ENCODE results near the gene HSBP1. TPM values are rescaled to one million over a fixed set of nuclear protein-coding genes. Genes with fewer than 3 reads are reported as not detected.

The HSBP1 gene
- total and polyA plus RNA-seq, 2 of the 8 experiments (the other 6 are each of a cell fraction or from before 2014, with no cell fraction given) = 78.4 to 219 TPM

DNA sequence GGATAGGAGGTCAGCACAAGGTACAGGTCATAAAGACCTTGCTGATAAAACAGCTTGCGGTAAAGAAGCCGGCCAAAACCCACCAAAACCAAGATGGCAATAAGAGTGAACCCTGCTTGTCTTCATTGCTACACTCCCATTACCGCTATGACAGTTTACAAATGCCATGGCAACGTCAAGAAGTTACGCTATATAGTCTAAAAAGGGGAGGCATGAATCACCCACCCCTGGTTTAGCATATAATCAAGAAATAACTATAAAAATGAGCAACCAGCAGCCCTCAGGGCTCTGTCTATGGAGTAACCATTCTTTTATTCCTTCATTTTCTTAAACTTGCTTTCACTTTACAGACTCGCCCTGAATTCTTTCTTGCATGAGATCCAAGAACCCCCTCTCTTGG, 1.0 kb upstream of the HSBP1 start:
- WGBS, 2 experiments (ENCODE audit: extremely low coverage in 1 of 2, insufficient coverage in 1 of 2, insufficient read length in 1 of 2, insufficient replicate concordance in 2 of 2, low coverage in 1 of 2, low lambda C conversion rate in 2 of 2, missing lambda C conversion rate in 1 of 2) = 88% methylated on average over 6 of the region's 6 CpGs; no CpG with 5 or more reads in 1 of the 2 experiments
- Histone ChIP-seq H3K4me2 (ENCODE audit: insufficient read depth in 1 of 2, low read depth in 2 of 2, low read length in 2 of 2) (no peak overlapping the region), H2BK20ac (ENCODE audit: low read length) (no peak overlapping the region), H2AK5ac (ENCODE audit: low read depth, low read length) (no peak overlapping the region), H3K14ac (ENCODE audit: insufficient read length) (no peak overlapping the region), H3K27ac (ENCODE audit: low read depth, low read length) (no peak overlapping the region), H3K4me1 (replicated peaks in 1 of 4; ENCODE audit: control insufficient read depth in 3 of 4, insufficient read depth in 4 of 4, low read length in 3 of 4) (peaks cover 4 to 23% (median 17%) of the 10 kb centered on the region in 4 experiments), H2BK120ac (replicated peaks; ENCODE audit: low read depth, low read length) (no peak overlapping the region), H3K79me2 (ENCODE audit: control insufficient read depth in 1 of 2, insufficient read depth in 2 of 2, low read length in 2 of 2) (peaks cover 6 to 30% of the 10 kb centered on the region in 2 experiments), H3K4ac (replicated peaks; ENCODE audit: insufficient read length, low read depth, low read length) (no peak overlapping the region), H3K79me1 (ENCODE audit: low read depth, low read length) (peaks cover 6% of the 10 kb centered on the region), H4K5ac (ENCODE audit: insufficient read length, low read depth, low read length) (no peak overlapping the region), H4K20me1 (replicated peaks in 1 of 2; ENCODE audit: control insufficient read depth in 1 of 2, insufficient read depth in 2 of 2, low read length in 2 of 2) (peaks cover 0 to 4% of the 10 kb centered on the region in 2 experiments), H3K36me3 (ENCODE audit: control insufficient read depth in 2 of 4, insufficient read depth in 4 of 4, low read length in 3 of 4) (peaks cover 0 to 10% (median 2%) of the 10 kb centered on the region in 4 experiments; a peak in 4 of 8 replicates), H3K9me3 (ENCODE audit: insufficient read depth in 2 of 2, low read depth in 1 of 2, low read length in 1 of 2) (no peaks in the 10 kb centered on the region), H2BK15ac (ENCODE audit: low read length) (no peak overlapping the region), H3K18ac (ENCODE audit: extremely low read depth, low read length) (no peak overlapping the region), H3K4me3 (ENCODE audit: extremely low read depth in 1 of 4, insufficient read depth in 2 of 4, low read depth in 3 of 4, low read length in 4 of 4) (no peak overlapping the region), H3K23me2 (ENCODE audit: low read depth, low read length) (peaks cover 5% of the 10 kb centered on the region), H3K27me3 (replicated peaks in 1 of 4; ENCODE audit: control insufficient read depth in 3 of 4, extremely low read depth in 1 of 4, insufficient read depth in 3 of 4, low read length in 3 of 4) (no peaks in the 10 kb centered on the region; a peak in 1 of 7 replicates), H4K91ac (replicated peaks; ENCODE audit: insufficient read length, low read length) (no peak overlapping the region), H3K56ac (replicated peaks; ENCODE audit: insufficient read length, low read depth, low read length) (no peak overlapping the region), H4K8ac (ENCODE audit: extremely low read depth, insufficient read depth, low read length) (no peak overlapping the region), H2AFZ (ENCODE audit: low read length) (no peak overlapping the region), H3K9ac (replicated peaks in 1 of 4; ENCODE audit: extremely low read depth in 1 of 4, low read depth in 3 of 4, low read length in 3 of 4) (no peak overlapping the region), H2BK5ac (ENCODE audit: low read depth, low read length) (no peak overlapping the region), H2BK12ac (ENCODE audit: low read depth, low read length) (no peak overlapping the region), H3K23ac (ENCODE audit: insufficient read length) (no peak overlapping the region)
- ChIA-PET CTCF (ENCODE audit: partially characterized antibody) (no interaction called here), POLR2A (ENCODE audit: partially characterized antibody) (no interaction called here)
- FAIRE-seq (no peak), DNase-seq (ENCODE audit: low read depth in 1 of 2, low spot score in 2 of 2) (no peak)
- TF ChIP-seq CHD2 (IDR thresholded peaks at IDR 0.05; ENCODE audit: low read length) (no peak), EZH2 (IDR thresholded peaks at IDR 0.05; ENCODE audit: low read depth, low read length, severe bottlenecking) (no peak), CEBPB (IDR thresholded peaks at IDR 0.05; ENCODE audit: low read depth, low read length) (no peak), EP300 (IDR thresholded peaks at IDR 0.05; ENCODE audit: borderline replicate concordance in 1 of 2, low read depth in 2 of 2, low read length in 2 of 2) (no peak), RFX5 (IDR thresholded peaks at IDR 0.05; ENCODE audit: borderline replicate concordance, low read depth, low read length) (no peak), CBX5 (IDR thresholded peaks at IDR 0.05; ENCODE audit: low read depth, low read length) (no peak), CREB1 (IDR thresholded peaks at IDR 0.05) (no peak), KDM1A (IDR thresholded peaks at IDR 0.05; ENCODE audit: borderline replicate concordance, low read length) (no peak), NANOG (IDR thresholded peaks at IDR 0.05; ENCODE audit: insufficient read depth, low read depth, low read length, poor library complexity, severe bottlenecking) (no peak)

Measured in H1 (cell line).